Activated naive CD8-positive, alpha-beta T cell treated with anti-CD3 and anti-CD28 coated beads, Interleukin-2, amount 10 ng/mL, durations not matched to agents 7 days and 5 days (primary cell): ENCODE data around the gene MPPED2. TPM values are rescaled to one million over a fixed set of nuclear protein-coding genes. Genes with fewer than 3 reads are reported as not detected.

Source experiments
- ATAC-seq: fragments of 150-1000 bp; cut with Tn5 transposase; one replicate; pipeline ENCODE4 v1.10.0; 2021; ENCODE audit warnings: low read depth, moderate library complexity
- POLR2A ChIA-PET: fragments of 350-600 bp; sonication (Branson Sonifier 250); formaldehyde crosslinking; loops from one replicate; lab custom pipeline; 2021; ENCODE audit warnings: antibody characterized with exemption; lab: Charles Lee
- DNase-seq: peaks from one replicate; pipeline ENCODE4 v3.0.0; 2021
- H3K27ac Mint-ChIP-seq: one replicate; pipeline ENCODE4 v1.8.0; 2022; ENCODE audit warnings: mild to moderate bottlenecking, mixed read lengths
- H3K27me3 Mint-ChIP-seq: one replicate; pipeline ENCODE4 v1.8.0; 2022; ENCODE audit warnings: mild to moderate bottlenecking, moderate library complexity, mixed read lengths
- H3K36me3 Mint-ChIP-seq: one replicate; pipeline ENCODE4 v1.8.0; 2021; ENCODE audit warnings: mild to moderate bottlenecking, mixed read lengths
- H3K4me1 Mint-ChIP-seq: one replicate; pipeline ENCODE4 v1.8.0; 2021; ENCODE audit warnings: mixed read lengths
- H3K4me3 Mint-ChIP-seq: one replicate; pipeline ENCODE4 v1.8.0; 2022; ENCODE audit warnings: mild to moderate bottlenecking, moderate library complexity, mixed read lengths
- H3K9me3 Mint-ChIP-seq: one replicate; pipeline ENCODE4 v1.8.0; 2021; ENCODE audit warnings: mixed read lengths
- total RNA-seq, 2 experiments: library from RNA; stranded (reverse); gene quantifications; one replicate each; pipeline ENCODE4 v1.2.3, GENCODE V29; 2021

Gene MPPED2
- total RNA-seq, 2 experiments from 2014 or later, result not detected

DNA sequence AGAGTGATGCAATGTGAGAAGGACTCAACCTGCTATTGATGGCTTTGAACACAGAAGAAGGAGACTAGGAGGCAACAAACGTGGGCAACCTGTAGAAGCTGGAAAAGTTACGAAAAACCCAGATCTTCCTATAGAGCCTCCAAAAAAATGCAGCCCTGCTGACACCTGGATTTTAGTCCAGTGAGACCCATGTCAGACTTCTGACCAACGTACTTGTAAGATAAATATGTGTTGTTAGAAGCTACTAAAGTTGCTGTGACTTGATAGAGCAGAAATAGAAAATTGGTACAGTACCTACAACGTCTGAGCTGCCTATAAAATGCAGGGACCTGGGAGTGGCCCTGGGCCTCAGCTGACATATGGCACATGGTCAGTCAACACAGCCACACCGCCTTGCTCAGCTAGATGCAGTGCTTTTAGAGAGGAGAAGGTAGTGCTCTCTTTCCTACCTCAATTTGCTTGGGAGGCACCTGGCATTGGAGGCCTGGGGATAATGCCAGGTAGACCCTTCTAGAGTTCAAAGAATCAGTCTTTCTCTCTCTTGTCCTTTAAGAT, 165.8 kb downstream of the MPPED2 start:
- no peak for ATAC-seq
- POLR2A ChIA-PET, result no interaction called here
- no peak overlapping the region for H3K27ac Mint-ChIP-seq

DNA sequence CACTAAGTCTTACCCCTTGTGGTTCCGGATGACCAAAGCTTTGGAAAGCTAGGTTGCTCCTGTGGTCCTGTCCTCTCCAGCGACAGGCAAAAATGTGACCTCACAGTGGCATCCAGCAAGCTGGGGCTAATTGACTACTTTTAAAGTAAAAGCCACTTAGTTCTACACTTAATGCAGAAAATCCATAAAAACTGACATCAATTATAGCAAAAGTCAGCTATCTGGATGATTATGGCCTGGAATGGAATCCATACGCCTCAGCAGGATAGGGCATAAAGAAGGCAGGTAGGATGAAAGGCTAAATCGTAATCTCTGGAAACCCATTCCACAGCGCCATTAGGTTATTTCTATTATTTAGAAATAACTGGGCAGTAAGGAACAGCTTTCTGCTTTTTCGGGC, 171.3 kb downstream of the MPPED2 start:
- Mint-ChIP-seq H3K4me3 (no peak overlapping the region), H3K4me1 (no peaks in the 10 kb centered on the region), H3K9me3 (no peaks in the 10 kb centered on the region), H3K36me3 (no peaks in the 10 kb centered on the region), H3K27me3 (peaks cover 2% of the 10 kb centered on the region), H3K27ac (no peak overlapping the region)
- POLR2A ChIA-PET, result no interaction called here
- DNase-seq (no peak), ATAC-seq (no peak)

More for the DNA sequence above, 165.8 kb downstream of the MPPED2 start:
- DNase-seq, result no peak
- Mint-ChIP-seq H3K4me3 (no peak overlapping the region), H3K9me3 (no peaks in the 10 kb centered on the region), H3K36me3 (no peaks in the 10 kb centered on the region), H3K27me3 (peaks cover 2% of the 10 kb centered on the region), H3K4me1 (no peaks in the 10 kb centered on the region)

DNA sequence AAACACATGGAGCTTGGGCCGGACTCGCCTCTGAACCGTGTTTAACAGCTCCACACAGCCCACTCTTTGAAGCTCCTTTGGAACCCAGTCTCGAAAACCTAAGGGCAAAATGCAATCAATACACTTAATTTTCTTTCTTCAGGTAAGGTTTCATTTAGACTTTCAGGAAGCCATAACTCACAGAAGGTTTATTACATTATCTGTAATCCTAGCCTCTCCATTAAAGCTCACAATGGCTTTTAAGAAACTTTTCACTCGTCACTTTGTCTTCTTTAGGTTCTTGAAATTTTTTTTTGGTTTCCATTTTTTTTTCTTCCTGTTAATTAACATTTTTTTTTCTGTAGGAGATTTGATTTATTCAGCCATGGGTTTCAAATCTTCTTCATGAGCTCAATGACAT, 171.9 kb downstream of the MPPED2 start:
- H3K36me3 Mint-ChIP-seq, result no peaks in the 10 kb centered on the region
- H3K4me3 Mint-ChIP-seq, result no peak overlapping the region
- no peaks in the 10 kb centered on the region for H3K4me1 Mint-ChIP-seq
- peaks cover 2% of the 10 kb centered on the region for H3K27me3 Mint-ChIP-seq
- POLR2A ChIA-PET, result no interaction called here
- ATAC-seq (no peak), DNase-seq (no peak)
- no peaks in the 10 kb centered on the region for H3K9me3 Mint-ChIP-seq
- H3K27ac Mint-ChIP-seq, result no peak overlapping the region

DNA sequence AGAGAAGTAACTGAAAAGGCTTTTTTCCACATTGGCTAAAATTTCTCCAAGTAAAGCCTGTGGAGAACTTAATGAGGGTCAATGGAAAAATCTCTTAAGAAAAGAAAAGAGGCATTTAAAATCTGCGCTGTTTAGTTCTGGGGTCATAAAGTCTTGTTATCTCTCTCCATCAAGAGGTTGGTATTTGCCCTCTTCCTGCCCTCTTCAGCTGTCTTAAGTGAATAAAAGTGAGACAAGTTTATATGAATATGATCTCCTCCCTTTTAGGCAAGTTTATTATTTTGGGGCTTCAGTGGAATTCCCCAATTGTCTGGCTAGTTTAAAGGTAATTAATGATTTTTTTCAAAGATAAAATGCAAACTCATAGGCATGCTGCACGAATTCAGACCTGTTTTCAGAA, 173.6 kb downstream of the MPPED2 start:
- no peak for ATAC-seq
- H3K27ac Mint-ChIP-seq, result no peak overlapping the region
- H3K27me3 Mint-ChIP-seq, result peaks cover 2% of the 10 kb centered on the region
- H3K9me3 Mint-ChIP-seq, result no peaks in the 10 kb centered on the region
- H3K4me3 Mint-ChIP-seq, result no peak overlapping the region
- POLR2A ChIA-PET, result no interaction called here
- H3K36me3 Mint-ChIP-seq, result no peaks in the 10 kb centered on the region
- no peak for DNase-seq
- no peaks in the 10 kb centered on the region for H3K4me1 Mint-ChIP-seq

DNA sequence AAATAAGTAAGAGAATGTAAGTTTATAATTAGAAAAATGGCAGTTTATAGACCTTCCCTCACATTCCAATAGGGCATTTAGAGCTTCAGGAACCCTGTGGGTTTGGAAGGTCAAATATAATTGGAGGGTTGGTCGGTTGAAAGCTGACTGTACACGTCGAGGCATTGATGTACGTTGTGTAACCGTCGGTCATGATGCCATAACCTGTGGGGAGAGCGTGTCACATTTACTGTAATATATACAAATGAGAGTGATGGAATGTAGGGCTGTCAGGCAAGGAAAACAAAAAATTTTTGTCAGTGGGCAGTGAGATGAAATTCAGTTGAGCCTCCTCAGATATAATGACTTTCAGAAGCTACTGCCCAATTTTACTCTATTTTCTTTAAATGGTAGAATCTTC, 174.8 kb downstream of the MPPED2 start:
- POLR2A ChIA-PET, result no interaction called here
- Mint-ChIP-seq H3K27ac (no peak overlapping the region), H3K4me3 (no peak overlapping the region), H3K9me3 (no peaks in the 10 kb centered on the region), H3K4me1 (no peaks in the 10 kb centered on the region), H3K36me3 (no peaks in the 10 kb centered on the region), H3K27me3 (peaks cover 2% of the 10 kb centered on the region)
- no peak for ATAC-seq
- no peak for DNase-seq

DNA sequence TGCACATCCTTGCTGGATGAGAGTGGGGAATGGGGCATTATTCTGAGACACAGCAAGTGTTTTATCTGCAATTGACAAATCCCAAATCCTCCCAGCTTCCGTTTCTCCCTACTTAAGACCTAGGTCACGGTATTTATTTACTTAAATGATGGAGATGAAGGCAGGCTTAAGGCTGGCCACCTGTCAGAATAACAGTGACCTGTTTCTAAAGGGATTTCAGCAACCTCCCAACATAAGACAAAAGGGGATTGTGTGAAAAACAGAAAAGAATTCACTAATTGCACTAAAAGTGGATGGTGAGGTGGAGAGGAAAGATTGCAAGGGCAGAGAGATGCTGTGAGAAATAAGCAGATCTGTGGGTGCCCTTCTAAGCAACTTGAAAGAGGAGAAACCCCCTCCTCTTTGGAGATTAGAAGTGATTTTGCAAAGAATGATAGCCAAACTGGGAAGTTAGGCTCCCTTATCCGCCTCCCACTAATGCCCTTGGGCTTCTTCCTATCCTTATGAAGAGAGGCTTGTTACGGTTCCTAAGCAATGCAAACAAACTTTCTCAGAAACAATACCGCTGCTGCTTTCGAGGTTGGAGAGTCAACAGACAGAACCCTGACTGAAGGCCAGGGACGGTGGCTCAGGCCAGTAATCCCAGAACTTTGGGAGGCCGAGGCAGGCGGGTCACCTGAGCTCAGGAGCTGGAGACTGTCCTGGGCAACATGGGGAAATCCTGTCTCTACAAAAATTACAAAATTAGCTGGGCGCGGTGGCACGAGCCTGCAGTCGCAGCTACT, 179.0 kb downstream of the MPPED2 start:
- POLR2A ChIA-PET, result no interaction called here
- no peak overlapping the region for H3K27ac Mint-ChIP-seq
- H3K27me3 Mint-ChIP-seq, result no peaks in the 10 kb centered on the region
- peaks cover 3% of the 10 kb centered on the region for H3K4me1 Mint-ChIP-seq
- ATAC-seq (no peak), DNase-seq (no peak)
- no peaks in the 10 kb centered on the region for H3K36me3 Mint-ChIP-seq
- no peaks in the 10 kb centered on the region for H3K9me3 Mint-ChIP-seq
- H3K4me3 Mint-ChIP-seq, result no peak overlapping the region

DNA sequence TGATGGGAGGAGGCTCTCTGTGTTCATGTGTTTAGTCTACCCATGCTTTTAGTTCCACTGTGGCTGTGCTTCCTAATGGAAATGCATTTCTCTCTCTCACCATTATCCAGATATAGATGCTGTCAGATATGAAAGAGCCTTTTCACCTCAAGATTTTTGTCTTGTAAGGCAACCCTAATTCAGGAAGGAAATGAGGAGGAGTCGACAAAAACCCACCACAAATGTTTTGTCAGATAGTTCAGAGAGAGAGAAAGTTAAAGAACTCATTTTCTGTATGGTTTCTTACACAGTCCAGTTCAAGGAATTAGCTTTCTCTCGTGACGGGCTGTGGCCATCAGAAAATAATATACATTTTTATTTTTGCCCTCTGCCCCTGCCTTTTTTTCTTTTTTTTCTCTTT, 180.8 kb downstream of the MPPED2 start:
- Mint-ChIP-seq H3K9me3 (no peaks in the 10 kb centered on the region), H3K4me3 (no peak overlapping the region), H3K36me3 (no peaks in the 10 kb centered on the region), H3K27me3 (no peaks in the 10 kb centered on the region), H3K4me1 (peaks cover 3% of the 10 kb centered on the region), H3K27ac (no peak overlapping the region)
- ATAC-seq (no peak), DNase-seq (no peak)
- POLR2A ChIA-PET, result no interaction called here

DNA sequence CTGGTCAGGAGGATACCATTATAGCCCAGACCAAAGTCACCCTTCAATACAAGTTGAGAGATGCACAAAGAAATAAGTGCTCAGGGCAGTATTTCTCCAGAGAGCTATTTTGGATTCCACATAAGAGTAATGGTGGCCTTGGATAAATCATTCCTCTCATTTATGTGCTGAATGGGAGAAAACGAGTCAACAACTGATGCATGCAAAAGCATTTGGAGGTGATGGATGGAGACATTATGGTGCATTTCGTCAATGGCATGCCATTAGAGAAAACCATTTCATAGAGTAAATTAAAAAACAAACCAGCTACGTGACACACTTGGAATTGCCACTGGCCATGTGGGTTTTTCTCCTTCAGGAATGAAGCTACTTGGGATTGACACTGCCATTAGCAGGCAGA, 182.0 kb downstream of the MPPED2 start:
- POLR2A ChIA-PET, result no interaction called here
- Mint-ChIP-seq H3K27me3 (no peaks in the 10 kb centered on the region), H3K9me3 (no peaks in the 10 kb centered on the region), H3K27ac (no peak overlapping the region), H3K36me3 (no peaks in the 10 kb centered on the region), H3K4me1 (peaks cover 3% of the 10 kb centered on the region), H3K4me3 (no peak overlapping the region)
- DNase-seq, result no peak
- no peak for ATAC-seq

DNA sequence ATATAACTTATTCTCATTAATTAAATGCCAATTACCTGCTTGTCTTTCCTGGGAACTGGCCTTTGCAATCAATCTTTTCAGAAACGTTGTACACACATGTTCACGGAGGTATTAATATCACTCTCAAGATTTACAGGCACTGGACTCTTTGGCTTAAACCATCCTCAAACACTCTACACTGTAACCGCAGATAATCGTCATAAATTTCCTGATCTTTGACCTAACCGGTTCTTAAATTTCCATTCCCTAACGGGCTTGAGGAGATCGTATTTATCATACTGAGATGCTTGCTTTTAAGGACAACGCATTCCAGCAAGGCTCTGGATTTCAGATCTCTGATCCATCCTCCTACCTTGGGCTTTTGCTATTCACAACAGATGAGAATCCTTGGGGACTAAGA, 190.4 kb downstream of the MPPED2 start:
- ATAC-seq (no peak), DNase-seq (no peak)
- Mint-ChIP-seq H3K4me1 (no peaks in the 10 kb centered on the region), H3K27me3 (peaks cover 14% of the 10 kb centered on the region), H3K36me3 (no peaks in the 10 kb centered on the region), H3K9me3 (no peaks in the 10 kb centered on the region), H3K4me3 (no peak overlapping the region), H3K27ac (no peak overlapping the region)
- POLR2A ChIA-PET, result no interaction called here

DNA sequence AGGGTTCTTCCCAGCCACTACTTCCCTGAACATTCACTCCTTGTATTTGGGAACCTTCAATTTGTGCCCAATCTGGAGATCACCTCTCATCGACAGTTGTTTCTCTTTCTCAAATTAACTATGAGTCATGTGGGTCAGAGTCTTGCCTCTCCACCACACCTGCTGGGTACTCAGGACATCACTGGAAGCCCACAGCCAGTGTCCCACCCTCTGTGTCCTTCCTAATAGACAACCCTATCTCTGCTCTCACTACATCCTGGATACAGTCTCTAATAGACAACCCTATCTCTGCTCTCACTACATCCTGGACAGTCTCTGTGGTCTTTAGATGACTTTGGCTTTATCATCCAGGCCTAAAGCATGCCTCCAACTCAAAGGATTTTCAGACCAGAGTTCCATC, 193.1 kb downstream of the MPPED2 start:
- DNase-seq (no peak), ATAC-seq (no peak)
- Mint-ChIP-seq H3K4me3 (no peak overlapping the region), H3K4me1 (no peaks in the 10 kb centered on the region), H3K9me3 (no peaks in the 10 kb centered on the region), H3K27ac (no peak overlapping the region), H3K36me3 (no peaks in the 10 kb centered on the region), H3K27me3 (peaks cover 12% of the 10 kb centered on the region)
- POLR2A ChIA-PET, result no interaction called here

DNA sequence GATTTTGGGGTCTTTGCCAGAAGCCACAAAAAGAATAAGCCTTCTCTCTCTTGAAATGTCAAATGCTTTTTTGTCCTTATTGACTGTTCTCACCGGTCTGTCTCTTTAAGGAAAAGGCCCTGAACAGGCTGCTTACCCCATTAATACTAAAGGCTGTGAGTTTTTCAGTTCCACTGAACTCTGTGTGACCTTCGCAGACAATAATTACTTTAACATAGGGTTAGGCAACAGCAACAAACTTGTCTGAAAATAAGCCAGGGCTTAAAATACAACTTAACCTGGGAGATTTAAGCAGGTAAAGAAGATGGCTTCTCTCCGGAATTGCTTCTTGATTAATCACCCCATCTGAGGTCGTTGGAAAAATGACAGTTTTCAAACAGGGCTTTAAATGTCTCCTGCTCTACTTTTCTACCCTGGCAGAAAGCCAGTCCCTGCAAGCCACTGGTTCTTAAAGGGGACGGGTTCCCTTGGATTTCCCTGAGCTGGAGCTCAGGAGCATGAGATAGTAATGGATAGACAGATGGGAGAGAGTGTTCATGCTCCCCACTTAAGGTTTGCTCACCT, 193.8 kb downstream of the MPPED2 start:
- H3K4me3 Mint-ChIP-seq, result no peak overlapping the region
- DNase-seq (no peak), ATAC-seq (no peak)
- H3K27me3 Mint-ChIP-seq, result peaks cover 8% of the 10 kb centered on the region
- H3K4me1 Mint-ChIP-seq, result no peaks in the 10 kb centered on the region
- H3K27ac Mint-ChIP-seq, result no peak overlapping the region
- H3K36me3 Mint-ChIP-seq, result no peaks in the 10 kb centered on the region
- H3K9me3 Mint-ChIP-seq, result no peaks in the 10 kb centered on the region
- POLR2A ChIA-PET, result no interaction called here

DNA sequence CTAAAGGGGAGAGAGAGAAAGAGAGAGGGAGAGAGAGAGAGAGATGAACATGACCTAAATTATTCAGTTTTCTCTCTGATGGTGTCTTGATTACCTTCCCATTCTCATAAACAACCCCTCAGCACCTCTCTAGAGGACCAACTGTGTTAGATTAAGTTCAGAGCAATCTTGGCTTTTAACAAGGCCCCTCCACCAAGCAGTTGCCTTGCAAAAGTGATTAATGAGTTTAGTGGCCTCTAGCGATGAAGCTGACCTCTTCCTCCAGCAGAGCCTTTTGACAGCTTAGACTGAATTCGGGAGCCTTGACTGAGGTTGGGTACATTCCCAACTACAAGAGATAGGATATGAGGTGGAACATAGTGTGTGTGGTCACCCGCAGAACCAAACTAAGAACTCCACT, 197.2 kb downstream of the MPPED2 start:
- H3K27me3 Mint-ChIP-seq, result peaks cover 3% of the 10 kb centered on the region
- no peak overlapping the region for H3K4me3 Mint-ChIP-seq
- peaks cover 2% of the 10 kb centered on the region for H3K9me3 Mint-ChIP-seq
- H3K4me1 Mint-ChIP-seq, result no peaks in the 10 kb centered on the region
- no peaks in the 10 kb centered on the region for H3K36me3 Mint-ChIP-seq
- no peak overlapping the region for H3K27ac Mint-ChIP-seq
- ATAC-seq, result no peak
- POLR2A ChIA-PET, result no interaction called here
- no peak for DNase-seq

DNA sequence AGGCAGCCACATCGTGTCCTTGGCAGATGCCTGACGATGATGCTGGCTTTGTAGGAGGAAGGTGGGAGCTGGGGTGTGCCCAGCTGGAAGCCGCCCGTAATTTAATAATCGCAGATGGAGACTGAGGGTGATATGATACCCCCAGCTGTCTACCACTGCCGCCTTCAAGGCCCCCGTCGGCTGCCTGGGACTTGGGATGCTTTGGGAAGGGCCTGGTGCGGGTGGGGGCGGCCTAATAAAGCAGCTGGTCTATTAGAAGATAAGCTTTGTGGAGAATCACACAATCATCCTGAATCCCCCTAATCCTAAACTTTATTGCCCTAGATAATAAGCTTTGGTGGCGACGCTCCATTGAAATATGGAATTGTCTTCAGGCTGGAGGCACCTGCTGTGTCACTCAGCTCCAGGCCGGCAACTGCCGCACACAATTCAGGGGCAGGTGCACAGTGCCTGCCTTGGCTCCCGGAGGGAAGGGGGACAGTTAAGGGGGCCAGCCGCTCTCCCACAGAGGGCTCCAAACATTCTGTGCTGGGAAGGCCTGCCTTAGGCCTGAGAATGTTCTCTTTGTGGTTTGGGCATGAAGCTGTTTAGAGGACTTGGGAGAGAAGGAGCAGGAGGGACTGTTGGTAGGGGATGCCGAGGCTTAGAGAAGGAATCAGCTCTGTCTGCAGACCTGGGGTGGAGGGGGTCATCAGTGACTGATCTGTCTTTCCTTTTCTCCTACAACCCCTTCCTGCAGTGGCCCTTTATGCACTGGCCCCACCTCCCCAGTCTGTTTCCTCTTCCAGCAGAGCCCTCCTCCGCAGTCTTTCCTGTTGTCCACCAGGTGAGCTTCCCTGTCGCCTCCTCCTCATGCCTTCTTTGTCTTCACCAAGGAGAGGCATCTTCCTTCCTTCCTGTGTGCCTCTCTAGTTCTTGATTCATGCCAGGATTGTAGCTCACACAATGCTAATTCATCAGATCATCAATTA, 198.0 kb downstream of the MPPED2 start:
- POLR2A ChIA-PET, result no interaction called here
- no peak overlapping the region for H3K27ac Mint-ChIP-seq
- H3K27me3 Mint-ChIP-seq, result peaks cover 3% of the 10 kb centered on the region
- DNase-seq (no peak), ATAC-seq (no peak)
- H3K4me3 Mint-ChIP-seq, result no peak overlapping the region
- peaks cover 2% of the 10 kb centered on the region for H3K9me3 Mint-ChIP-seq
- no peaks in the 10 kb centered on the region for H3K36me3 Mint-ChIP-seq
- H3K4me1 Mint-ChIP-seq, result no peaks in the 10 kb centered on the region
